Muscle of back (tissue), 11 donors: ENCODE data around the gene SAG. TPM values are rescaled to one million over a fixed set of nuclear protein-coding genes. Genes with fewer than 3 reads are reported as not detected.
"Not testable (repeated sequence)": the region's sequence is repeated elsewhere in the genome, so short reads cannot be mapped to it uniquely, and the experiment has no call there.

ENCODE experiments used
- DNase-seq, 3 donors: peaks; one replicate each; pipeline versions ENCODE4 v3.0.0 to v3.0.0-alpha.2; 2013
- polyA plus RNA-seq, 10 donors: library from polyadenylated mRNA; unstranded; fragments of 120-200 nt; gene quantifications; one replicate each; pipeline ENCODE4 v1.2.1, GENCODE V29; 2013; ENCODE audit not compliant: insufficient read length in 10 of 10

SAG gene
- polyA plus RNA-seq, 10 donors = 0.04 to 0.20 (median 0.13) TPM

- DNase-seq = peak in 1 of 3 donors; percentile 53
Measured at GRCh38 chr2:233354971-233355574, 47.5 kb downstream of the SAG start.

GRCh38 chr2:233355916-233356315 lies 48.3 kb downstream of the SAG start:
- no peak for DNase-seq

- DNase-seq = no peak
Measured at GRCh38 chr2:233356546-233357308, 49.1 kb downstream of the SAG start.

DNA sequence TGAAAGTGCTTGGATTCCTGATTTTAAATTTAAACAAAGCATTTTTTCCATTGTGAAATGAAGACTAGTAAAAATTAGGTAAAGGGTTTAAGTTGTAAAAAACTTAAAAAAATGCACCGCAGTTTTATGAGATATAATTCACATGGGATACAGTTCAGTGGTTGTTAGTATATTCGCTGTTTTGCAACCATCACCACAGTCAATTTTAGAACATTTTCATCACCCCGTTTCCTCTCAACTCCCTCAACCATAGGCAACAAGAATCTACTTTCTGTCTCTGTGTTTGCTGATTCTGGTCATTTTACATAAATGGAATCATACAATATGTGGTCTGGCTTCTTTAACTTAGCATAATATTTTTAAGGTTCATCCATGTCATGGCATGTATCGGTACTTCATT lies 50.7 kb downstream of the SAG start:
- DNase-seq = no peak

DNA sequence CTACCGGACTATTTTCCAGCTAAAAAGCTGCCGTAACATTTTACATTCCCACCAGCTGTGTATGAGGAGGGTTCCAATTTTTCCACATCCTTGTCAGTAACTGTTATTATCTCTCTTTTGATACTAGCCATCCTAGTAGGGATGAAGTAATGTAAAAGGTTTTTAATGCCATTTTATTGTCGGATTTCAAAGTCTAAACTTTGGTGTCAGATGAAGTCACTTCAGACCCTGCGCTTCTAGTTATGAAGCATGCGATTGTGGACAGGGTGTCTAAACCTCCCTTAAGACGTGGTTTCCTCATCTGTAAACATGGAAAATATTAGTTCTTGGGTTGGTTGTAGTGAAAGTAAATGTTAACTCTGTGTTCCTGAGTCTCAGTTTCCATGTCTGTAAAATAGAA lies 51.3 kb downstream of the SAG start:
- no peak for DNase-seq

DNA sequence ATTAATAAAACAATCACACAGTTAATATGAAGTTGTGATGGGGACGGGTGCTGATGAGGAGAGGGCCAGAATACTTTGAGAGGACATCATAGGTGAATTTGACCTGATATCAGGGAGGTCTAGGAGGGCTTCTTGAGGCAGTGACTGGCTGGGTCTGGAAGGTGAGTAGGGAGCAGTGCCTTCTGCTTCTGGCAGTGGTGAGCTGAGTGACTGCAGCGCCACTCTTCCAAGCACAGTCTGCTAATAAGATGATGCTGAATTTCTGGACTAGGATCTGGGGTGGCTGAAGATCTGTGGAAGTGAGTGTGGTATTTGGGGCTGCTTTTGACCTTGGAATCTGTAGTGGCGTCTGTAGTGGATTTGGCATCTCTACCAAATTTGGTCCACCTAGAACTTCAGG lies 52.2 kb downstream of the SAG start:
- DNase-seq = no peak

DNA sequence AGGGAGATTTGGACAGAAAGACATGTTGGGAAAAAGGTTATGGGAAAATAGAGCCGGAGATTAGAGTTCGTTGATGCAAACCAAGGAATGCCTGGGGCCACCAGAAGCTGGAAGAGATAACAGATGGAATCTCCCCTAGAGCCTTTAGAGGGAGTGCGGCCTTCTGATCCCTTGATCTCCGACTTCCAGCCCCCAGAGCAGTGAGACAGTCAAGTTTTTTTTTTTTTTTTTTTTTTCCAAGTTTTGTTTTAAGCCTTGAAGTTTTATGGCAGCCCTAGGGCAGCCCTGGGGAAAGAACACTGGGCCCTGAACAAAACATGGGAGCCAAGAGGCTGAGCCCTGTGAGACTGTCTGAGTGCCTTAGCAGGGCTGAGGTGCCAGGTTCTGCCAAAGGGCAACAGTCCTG lies 53.2 kb downstream of the SAG start:
- DNase-seq = no peak

DNA sequence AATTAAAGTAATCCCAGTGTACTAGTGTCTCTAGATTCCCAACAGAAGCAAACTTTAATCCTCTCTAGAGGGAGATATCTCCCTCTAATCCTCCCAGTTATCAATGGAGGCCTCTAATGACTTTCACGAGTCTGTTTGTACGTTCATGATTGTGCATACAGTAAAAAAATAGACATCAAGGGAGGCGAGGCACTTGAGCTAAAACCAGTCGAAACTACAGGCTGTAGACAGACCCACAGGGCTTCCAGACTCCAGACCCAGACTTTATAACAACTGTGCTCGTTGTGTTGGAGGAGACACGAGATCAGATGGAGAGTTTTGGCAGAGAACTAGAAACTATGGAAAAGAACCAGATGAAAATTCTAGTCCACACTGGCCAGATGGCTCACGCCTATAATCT lies 53.7 kb downstream of the SAG start:
- peak in 1 of 3 donors; percentile 43 for DNase-seq

DNA sequence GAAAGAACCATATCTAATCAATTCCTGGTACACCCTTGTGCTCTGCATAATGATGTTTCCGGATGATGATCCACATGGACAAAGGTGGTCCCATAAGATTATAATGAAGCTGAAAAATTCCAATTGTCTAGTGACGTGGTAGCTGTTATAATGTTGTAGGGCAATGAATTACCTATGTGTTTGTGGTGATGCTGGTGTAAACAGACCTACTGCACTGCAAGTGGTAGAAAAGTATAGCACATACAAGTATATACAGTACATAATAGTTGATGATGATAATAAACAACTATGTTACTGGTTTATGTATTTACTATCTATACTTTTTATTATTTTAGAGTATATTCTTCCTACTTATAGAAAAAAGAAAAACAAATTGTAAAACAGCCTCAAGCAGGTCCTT lies 55.1 kb downstream of the SAG start:
- no peak for DNase-seq

DNA sequence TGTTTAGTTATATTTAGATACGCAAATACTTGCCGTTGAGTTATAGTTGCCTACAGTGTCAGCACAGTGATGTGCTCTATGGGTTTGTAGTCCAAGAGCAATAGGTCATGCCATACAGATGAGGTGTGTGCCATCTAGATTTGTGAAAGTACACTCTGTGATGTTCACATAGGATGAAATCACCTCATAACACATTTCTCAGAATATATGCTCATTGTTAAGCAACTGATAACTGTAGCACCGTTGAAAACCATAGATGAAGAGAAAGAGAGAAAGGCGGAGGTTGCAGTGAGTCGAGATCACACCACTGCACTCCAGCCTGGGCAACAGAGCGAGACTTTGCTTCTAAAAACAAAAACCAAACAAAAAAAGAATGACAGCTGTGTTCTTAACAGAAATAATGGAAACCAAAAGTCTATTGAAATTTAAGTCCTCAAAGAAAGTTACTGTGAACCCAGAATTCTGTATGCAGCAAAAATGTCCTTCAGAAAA lies 56.2 kb downstream of the SAG start:
- DNase-seq = no peak

DNA sequence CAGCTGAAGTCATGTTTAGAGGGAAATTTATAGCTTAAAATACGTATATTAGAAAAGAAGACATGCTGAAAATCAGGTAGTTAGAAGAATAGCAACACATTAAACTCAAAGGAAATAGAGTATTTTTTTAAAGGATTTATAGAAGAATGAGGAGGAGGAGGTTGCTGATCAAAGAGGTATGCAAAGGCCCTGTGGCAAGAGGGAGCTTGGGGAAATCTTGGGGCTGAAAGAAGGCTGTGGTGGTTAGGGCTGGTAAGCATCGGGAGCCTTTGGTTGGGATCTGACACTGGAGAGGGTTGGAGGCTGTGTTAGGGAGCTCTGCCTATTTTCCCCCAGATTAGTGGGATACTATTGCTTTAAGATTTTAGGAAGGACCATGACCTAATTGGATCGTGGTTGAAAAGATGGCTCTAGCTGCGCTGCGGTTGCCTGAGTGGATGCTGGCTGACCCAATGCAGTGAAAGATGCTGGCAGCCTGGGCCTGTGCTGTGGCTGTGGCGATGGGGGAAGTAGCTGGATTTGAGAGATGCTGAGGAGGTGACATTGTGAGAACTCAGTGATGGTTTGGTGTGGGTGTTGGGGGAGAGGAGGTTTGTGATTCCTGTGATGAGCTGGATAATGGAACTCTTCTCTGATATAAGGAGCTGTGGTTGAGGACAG lies 58.4 kb downstream of the SAG start:
- no peak for DNase-seq

- no peak for DNase-seq
Measured at GRCh38 chr2:233367586-233367985, 60.0 kb downstream of the SAG start.

- DNase-seq = no peak
Measured at GRCh38 chr2:233368756-233369155, 61.1 kb downstream of the SAG start.

- DNase-seq = no peak
Measured at GRCh38 chr2:233369462-233369861, 61.8 kb downstream of the SAG start.

DNA sequence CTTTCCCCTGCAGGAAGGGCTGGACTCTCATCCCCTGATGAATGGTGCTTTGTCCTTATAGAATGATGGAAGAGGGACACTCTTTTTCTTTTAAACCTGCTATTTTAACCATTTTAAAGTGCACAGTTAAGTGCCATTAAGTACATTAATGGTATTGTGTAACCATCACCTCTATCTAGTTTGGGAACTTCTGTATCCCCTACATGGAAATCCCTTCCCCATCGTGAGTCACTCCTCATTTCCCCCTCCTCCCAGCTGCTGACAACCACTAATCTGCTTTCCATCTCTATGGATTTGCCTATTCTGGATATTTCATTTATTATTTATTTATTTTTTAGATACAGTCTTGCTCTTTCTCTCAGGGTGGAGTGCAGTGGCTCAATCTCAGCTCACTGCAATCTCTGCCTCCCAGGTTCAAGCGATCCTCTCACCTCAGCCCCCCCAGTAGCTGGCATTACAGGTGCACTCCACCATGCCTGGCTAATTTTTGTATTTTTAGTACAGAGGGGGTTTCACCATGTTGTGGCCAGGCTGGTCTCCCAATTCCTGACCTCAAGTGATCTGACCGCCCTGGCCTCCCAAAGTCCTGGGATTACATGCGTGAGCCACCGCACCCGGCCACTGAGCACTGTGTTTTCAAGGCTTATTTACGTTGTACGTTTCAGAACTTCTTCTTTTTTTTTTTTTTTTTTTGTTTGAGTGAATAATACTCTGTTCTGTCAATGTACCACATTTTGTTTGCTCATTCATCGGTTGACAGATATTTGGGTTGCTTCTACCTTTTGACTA lies 62.5 kb downstream of the SAG start:
- DNase-seq = no peak

GRCh38 chr2:233371641-233372040 lies 64.0 kb downstream of the SAG start:
- DNase-seq = peak in 2 of 3 donors; percentile 34 to 74

DNA sequence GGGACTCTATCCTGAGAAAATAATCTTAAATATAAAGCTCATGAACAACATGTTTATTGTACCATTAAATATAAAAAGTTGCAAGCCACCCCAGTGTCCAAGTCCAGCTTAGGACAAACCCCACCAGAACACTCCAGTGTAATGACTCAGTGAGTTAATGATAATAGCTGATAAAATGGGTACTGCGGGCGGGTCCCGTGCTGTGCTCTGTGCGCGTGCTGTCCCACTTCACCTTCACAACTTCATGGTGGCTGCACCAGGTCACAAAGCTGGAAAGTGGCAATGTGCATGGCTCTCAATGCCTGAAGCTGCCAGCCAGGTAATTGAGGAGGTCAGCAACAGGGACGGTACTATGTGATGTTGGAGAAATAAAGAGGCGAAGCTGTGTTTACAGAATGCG lies 65.2 kb downstream of the SAG start:
- DNase-seq = no peak

DNA sequence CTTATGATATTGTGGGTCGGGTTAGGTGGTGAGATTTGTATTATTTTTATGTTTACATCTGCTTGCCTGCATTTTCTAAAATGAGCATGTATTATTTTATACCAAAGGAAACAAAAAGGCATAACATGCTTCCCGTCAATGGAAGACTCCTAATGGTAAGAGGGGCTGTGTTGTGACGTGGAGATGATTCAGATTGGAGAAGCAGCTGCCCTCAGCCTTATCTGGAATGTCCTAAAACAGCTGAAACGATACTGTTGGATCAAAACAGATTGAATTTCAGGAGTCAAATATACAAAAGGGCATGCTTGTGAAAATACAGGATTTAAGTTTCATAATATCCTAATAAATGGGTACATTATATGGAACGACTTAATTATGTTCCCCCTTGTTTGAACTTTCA lies 65.7 kb downstream of the SAG start:
- DNase-seq = no peak

DNA sequence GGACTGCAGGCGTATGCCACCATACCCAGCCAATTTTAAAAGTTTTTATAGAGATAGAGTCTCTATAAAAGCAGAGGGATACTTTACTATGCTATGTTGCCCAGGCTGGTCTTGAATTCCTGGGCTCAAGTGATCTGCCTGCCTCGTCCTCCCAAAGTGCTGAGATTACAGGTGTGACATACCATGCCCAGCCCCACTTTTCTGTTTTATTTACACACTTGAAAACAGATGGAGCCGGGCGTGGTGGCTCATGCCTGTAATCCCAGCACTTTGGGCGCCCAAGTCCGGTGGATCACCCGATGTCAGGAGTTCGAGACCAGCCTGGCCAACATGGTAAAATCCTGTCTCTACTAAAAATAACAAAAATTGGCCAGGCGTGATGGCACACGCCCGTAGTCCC lies 67.2 kb downstream of the SAG start:
- not testable (repeated sequence) for DNase-seq

DNA sequence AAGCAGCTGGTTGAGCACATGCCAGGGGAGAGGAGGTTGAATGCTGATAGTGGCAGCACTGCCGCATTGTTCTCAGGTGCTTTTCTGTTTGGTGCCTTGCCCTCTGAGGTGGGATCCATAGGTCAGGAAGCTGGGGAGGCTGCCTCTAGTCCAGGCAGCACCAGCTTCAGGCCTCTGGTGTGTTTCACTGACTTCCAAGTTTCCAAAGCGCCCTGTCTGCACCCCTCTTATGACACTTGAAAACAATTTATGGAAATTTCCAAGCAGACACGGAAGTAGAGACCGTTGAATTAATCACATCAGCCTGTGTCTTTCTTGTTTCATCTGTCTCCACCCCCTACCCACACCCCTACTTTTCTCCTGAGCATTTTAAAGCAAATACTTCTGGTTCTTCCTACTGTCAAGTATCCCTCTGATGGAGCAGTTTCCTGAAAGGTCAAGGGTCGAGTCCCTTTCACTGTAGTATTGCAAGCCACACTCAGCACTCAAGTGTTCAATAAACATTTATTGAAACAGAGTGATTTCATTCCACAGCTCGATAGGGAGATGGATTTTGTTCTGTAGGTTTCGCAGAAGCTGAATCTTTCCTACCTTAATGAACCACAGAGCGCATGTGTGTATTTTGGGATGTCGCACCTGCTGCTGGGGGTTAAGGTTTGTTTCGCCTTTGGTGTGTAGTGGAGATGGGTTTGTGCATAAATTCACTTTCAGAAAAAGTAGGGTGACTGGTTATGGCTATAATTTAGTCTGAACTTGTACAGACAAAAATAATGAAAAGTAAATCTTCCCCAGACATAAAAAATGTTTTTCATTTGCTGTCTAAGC lies 68.1 kb downstream of the SAG start:
- DNase-seq = no peak

DNA sequence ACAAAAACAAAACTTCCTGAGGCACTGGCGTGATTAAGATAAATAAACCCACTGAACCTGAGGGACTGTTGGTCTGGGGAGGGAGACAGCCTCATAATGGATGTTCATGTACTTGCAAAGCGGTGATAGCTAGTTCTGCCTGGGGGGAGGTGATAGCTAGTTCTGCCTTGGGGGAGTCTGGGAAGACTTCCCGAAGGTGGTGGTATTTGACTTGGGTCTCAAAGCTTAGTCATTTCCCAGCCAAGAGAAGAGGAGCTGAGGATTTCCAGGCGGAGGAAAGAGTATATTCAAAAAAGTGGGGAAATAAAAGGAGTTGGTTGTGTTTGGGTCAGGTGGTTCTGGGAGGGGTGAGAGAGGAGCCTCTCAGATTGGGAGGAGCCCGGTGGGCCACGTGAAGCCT lies 71.4 kb downstream of the SAG start:
- DNase-seq = no peak
